Neuron (in vitro differentiated cells): ENCODE data around the gene PRR14L.
"Not testable (repeated sequence)": the region's sequence is repeated elsewhere in the genome, so short reads cannot be mapped to it uniquely, and the experiment has no call there.

ENCODE experiments used
- H2AFZ ChIP-seq: one replicate; pipeline ENCODE4 v1.6.1; 2013; ENCODE audit warnings: low read depth, mild to moderate bottlenecking, inconsistent platforms, low read length, moderate library complexity
- H3K27me3 ChIP-seq: one replicate; pipeline ENCODE4 v1.6.1; 2013; ENCODE audit warnings: low read length; ENCODE audit not compliant: insufficient read depth
- H3K36me3 ChIP-seq: one replicate; pipeline ENCODE4 v1.6.1; 2013; ENCODE audit warnings: low read length; ENCODE audit not compliant: insufficient read depth
- H3K4me1 ChIP-seq: one replicate; pipeline ENCODE4 v1.6.1; 2013; ENCODE audit warnings: low read length; ENCODE audit not compliant: insufficient read depth
- H3K4me3 ChIP-seq: 2 replicates; pipeline ENCODE4 v1.5.1; 2013; ENCODE audit warnings: mild to moderate bottlenecking, low read length, moderate library complexity
- H3K9me3 ChIP-seq: one replicate; pipeline ENCODE4 v1.6.1; 2013; ENCODE audit warnings: low read length

Gene PRR14L

GRCh38 chr22:31749636-31750364 is at the start of gene PRR14L:
TSS of gene PRR14L (minus strand) at chr22:31750132. CDS start at chr22:31738860, 11,272 bp downstream.
- Histone ChIP-seq H3K36me3 (peaks cover 9% of the 10 kb centered on the region), H3K9me3 (no peaks in the 10 kb centered on the region), H3K4me1 (peaks cover 33% of the 10 kb centered on the region)

DNA sequence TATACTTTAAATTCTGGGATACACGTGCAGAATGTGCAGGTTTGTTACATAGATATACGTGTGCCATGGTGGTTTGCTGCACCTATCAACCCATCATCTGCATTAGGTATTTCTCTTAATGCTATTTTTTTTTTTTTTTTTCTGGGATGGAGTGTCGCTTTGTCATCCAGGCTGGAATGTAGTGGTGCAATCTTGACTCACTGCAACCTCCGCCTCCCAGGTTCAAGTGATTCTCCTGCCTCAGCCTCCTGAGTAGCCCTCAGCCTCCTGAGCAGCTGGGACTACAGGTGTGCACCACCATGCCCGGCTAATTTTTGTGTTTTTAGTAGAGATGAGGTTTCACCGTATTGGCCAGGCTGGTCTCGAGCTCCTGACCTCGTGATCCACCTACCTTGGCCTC is 49.4 kb upstream of the PRR14L start:
- H3K27me3 ChIP-seq, H3K4me1 ChIP-seq, H3K9me3 ChIP-seq, H3K4me3 ChIP-seq, H2AFZ ChIP-seq: not testable (repeated sequence)
- H3K36me3 ChIP-seq: peaks cover 70% of the 10 kb centered on the region

More at GRCh38 chr22:31749636-31750364, at the start of gene PRR14L:
- Histone ChIP-seq H3K27me3 (no peaks in the 10 kb centered on the region), H3K4me3 (peak within 1 kb of the TSS; percentile 72), H2AFZ (peak within 1 kb of the TSS; percentile 63)

GRCh38 chr22:31790240-31790639 is 40.3 kb upstream of the PRR14L start:
- Histone ChIP-seq H3K27me3 (no peaks in the 10 kb centered on the region), H3K4me3 (no peak overlapping the region), H3K4me1 (no peaks in the 10 kb centered on the region), H2AFZ (no peak overlapping the region), H3K36me3 (peaks cover 38% of the 10 kb centered on the region), H3K9me3 (no peaks in the 10 kb centered on the region)

- Histone ChIP-seq H3K36me3 (peaks cover 41% of the 10 kb centered on the region), H3K4me1 (no peaks in the 10 kb centered on the region), H3K27me3 (no peaks in the 10 kb centered on the region), H2AFZ (no peak overlapping the region), H3K4me3 (no peak overlapping the region), H3K9me3 (no peaks in the 10 kb centered on the region)
Observed at GRCh38 chr22:31789803-31790202, 39.9 kb upstream of the PRR14L start.

DNA sequence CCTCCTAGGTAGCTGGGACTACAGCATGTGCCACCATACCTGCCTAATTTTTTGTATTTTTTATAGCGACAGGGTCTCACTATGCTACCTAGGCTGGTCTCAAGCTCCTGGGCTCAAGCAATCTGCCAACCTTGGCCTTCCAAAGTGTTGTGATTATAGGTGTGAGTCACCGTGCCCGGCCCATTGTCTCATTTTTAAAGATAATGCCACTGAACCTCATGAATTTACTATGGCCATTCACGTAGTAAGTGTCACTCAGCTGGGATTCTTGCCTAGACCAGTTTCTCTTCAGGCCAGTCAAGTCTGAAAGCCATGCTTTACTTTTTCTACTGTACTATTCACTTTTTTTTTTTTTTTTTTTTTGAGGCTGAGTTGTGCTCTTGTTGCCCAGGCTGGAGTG is 26.3 kb upstream of the PRR14L start:
- Histone ChIP-seq H3K4me3 (no peak overlapping the region), H3K36me3 (peaks cover 58% of the 10 kb centered on the region), H2AFZ (no peak overlapping the region), H3K27me3 (no peaks in the 10 kb centered on the region), H3K9me3 (peaks cover 2% of the 10 kb centered on the region), H3K4me1 (no peaks in the 10 kb centered on the region)

DNA sequence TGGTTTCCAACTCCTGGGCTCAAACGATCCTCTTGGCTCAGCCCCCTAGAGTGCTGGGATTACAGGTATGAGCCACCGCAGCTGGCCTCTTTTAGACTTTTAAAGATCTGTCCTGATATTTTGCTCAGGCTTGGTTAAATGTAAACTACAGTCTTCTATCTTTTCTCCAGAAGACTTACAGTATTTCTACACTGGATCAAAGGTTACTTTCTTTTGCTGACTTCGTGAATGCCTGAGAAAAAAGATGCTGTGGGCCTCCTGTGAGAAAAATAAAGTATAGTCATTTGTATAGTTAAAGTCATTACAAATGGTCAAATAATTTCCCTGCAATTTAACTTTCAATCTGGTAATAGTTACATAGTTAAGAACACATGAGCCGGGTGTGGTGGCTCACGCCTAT is 23.5 kb upstream of the PRR14L start:
- Histone ChIP-seq H2AFZ (no peak overlapping the region), H3K27me3 (no peaks in the 10 kb centered on the region), H3K36me3 (peaks cover 54% of the 10 kb centered on the region), H3K4me3 (no peak overlapping the region), H3K9me3 (no peaks in the 10 kb centered on the region), H3K4me1 (no peaks in the 10 kb centered on the region)

DNA sequence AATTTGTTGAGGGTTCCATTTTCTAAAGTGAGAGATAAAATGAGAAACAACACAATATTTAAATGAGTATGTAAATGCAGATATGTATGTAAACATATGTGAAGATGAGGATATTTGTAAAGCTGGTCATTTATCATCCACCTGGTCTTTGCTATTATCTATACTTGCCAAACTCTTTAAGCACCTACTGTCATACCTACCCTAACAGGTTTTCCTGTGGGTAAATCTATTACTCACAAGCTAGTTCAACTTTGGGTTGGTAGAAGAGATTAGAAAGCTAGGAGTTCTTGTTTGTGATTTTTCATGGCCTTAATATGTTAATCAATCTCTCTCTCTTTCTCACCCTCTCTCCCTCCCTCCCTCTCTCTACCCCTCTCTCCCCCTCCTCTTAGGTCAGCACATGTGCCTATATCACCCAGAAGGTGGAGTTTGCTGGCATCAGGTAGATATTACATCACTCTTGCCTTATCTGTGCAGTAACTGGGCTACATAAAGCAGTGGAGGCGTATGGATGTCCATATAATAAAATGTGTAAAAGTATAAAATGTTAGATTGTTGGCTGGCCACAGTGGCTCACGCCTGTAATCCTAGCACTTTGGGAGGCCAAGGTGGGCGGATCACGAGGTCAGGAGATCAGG is 18.6 kb upstream of the PRR14L start:
- no peak overlapping the region for H3K4me3 ChIP-seq
- H2AFZ ChIP-seq: no peak overlapping the region
- no peaks in the 10 kb centered on the region for H3K9me3 ChIP-seq
- H3K27me3 ChIP-seq: no peaks in the 10 kb centered on the region
- H3K36me3 ChIP-seq: peaks cover 60% of the 10 kb centered on the region
- H3K4me1 ChIP-seq: no peaks in the 10 kb centered on the region

GRCh38 chr22:31764785-31765184 is 14.9 kb upstream of the PRR14L start:
- Histone ChIP-seq H3K36me3 (peaks cover 49% of the 10 kb centered on the region), H3K4me1 (no peaks in the 10 kb centered on the region), H2AFZ (no peak overlapping the region), H3K4me3 (no peak overlapping the region), H3K27me3 (no peaks in the 10 kb centered on the region), H3K9me3 (no peaks in the 10 kb centered on the region)

GRCh38 chr22:31758860-31759259 is 8.9 kb upstream of the PRR14L start:
- H3K4me1 ChIP-seq, H3K9me3 ChIP-seq, H3K4me3 ChIP-seq, H3K27me3 ChIP-seq, H2AFZ ChIP-seq: not testable (repeated sequence)
- H3K36me3 ChIP-seq: peaks cover 26% of the 10 kb centered on the region

GRCh38 chr22:31757265-31757664 is 7.3 kb upstream of the PRR14L start:
- H3K27me3 ChIP-seq: no peaks in the 10 kb centered on the region

GRCh38 chr22:31754813-31755212 is 4.9 kb upstream of the PRR14L start:
- H3K36me3 ChIP-seq: peaks cover 17% of the 10 kb centered on the region
- peak overlapping the region; percentile 57 for H3K4me3 ChIP-seq
- peaks cover 20% of the 10 kb centered on the region for H3K4me1 ChIP-seq
- H3K27me3 ChIP-seq: no peaks in the 10 kb centered on the region
- H3K9me3 ChIP-seq: no peaks in the 10 kb centered on the region
- no peak overlapping the region for H2AFZ ChIP-seq

More at GRCh38 chr22:31757265-31757664, 7.3 kb upstream of the PRR14L start:
- Histone ChIP-seq H3K4me1 (peaks cover 14% of the 10 kb centered on the region), H2AFZ (no peak overlapping the region), H3K36me3 (peaks cover 26% of the 10 kb centered on the region), H3K9me3 (no peaks in the 10 kb centered on the region), H3K4me3 (no peak overlapping the region)

DNA sequence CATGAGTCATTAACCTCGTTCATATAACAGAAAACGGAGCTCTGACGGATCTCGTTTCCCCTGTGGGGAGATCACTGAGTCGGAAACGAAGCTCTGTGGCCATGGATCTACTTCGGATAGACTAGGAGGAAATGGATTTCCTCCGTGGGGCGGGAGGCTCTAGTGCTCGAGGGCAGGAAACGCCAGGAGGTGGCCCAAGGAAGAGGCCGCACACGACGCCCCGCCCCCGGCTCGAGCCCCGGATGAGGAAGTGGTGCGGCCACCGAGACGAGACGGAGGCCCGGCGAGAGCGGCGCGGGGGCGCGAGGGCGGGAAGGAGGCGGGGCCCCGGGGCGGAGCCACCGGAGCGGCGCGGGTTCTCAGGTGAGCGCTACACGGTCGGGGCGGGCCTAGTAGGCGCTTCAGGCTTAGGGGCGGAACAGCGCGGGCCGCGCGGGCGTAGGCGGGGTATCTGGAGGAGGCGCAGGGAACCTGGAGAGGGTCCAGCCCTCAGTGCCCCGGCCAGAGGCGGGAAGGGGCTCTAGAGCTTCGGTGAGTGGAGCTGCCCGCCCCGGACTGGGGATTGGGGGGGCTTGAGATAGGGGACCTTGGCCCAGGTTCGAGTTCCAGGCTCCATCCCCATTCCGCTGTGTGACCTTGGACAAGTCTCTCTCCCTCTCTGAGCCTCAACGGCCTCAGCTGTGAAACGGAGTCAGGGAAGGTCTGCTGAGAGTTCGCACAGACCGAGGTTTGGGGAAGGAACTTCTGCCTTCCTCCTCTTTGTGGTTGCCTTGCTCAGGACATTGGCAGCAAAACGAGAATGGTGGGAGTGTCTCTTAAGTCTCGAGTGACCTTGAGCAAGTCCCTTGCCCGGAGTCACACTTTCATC is 3.9 kb upstream of the PRR14L start, which contains the start of gene DEPDC5:
Gene DEPDC5 (plus strand): TSS at position 386 of the 868 bp plus-strand sequence. CDS start 903 bp downstream, outside the sequence.
- H3K4me1 ChIP-seq: peaks cover 23% of the 10 kb centered on the region
- H3K36me3 ChIP-seq: peaks cover 14% of the 10 kb centered on the region
- H2AFZ ChIP-seq: peak within 1 kb of the TSS; percentile 70
- no peaks in the 10 kb centered on the region for H3K9me3 ChIP-seq
- H3K4me3 ChIP-seq: peak within 1 kb of the TSS; percentile 57
- H3K27me3 ChIP-seq: no peaks in the 10 kb centered on the region
